GM12872 (cell line): ENCODE measurements around the gene HSPA1L.

Experiments used
- CTCF ChIP-seq: IDR thresholded peaks from 3 replicates; pipeline ENCODE4 v1.5.1; 2011; ENCODE audit warnings: low read depth, mild to moderate bottlenecking, low read length, moderate library complexity; ENCODE audit not compliant: insufficient read depth

HSPA1L gene

GRCh38 chr6:31778999-31779885 is 35.8 kb downstream of the HSPA1L start:
- no peak for TF ChIP-seq CTCF

- TF ChIP-seq CTCF = no peak
These were observed 36.9 kb downstream of the HSPA1L start for GRCh38 chr6:31778193-31778592.

- no peak for TF ChIP-seq CTCF
These were observed 37.4 kb downstream of the HSPA1L start for GRCh38 chr6:31777667-31778050.

- no peak for TF ChIP-seq CTCF
These were observed 38.0 kb downstream of the HSPA1L start, which contains the start of gene VWA7 for GRCh38 chr6:31776989-31777666. VWA7 (minus strand) TSS chr6:31777328; CDS start chr6:31776779, 549 bp downstream.

GRCh38 chr6:31776485-31776988 is 38.5 kb downstream of the HSPA1L start:
- no peak for TF ChIP-seq CTCF

GRCh38 chr6:31775633-31776484 is 39.2 kb downstream of the HSPA1L start:
- TF ChIP-seq CTCF = no peak
